Urothelium cell line (cell line): ENCODE results near the gene NPFFR2.
"Not testable (repeated sequence)": the region's sequence is repeated elsewhere in the genome, so short reads cannot be mapped to it uniquely, and the experiment has no call there.

ENCODE experiments used
- DNase-seq: peaks from one replicate; pipeline ENCODE4 v3.0.0; 2011; ENCODE audit warnings: low spot score, mixed read lengths
- FAIRE-seq: peaks from 2 replicates; lab custom pipeline; 2011; peaks lifted over from hg19 to GRCh38; lab: Jason Lieb, UNC

NPFFR2 gene

DNA sequence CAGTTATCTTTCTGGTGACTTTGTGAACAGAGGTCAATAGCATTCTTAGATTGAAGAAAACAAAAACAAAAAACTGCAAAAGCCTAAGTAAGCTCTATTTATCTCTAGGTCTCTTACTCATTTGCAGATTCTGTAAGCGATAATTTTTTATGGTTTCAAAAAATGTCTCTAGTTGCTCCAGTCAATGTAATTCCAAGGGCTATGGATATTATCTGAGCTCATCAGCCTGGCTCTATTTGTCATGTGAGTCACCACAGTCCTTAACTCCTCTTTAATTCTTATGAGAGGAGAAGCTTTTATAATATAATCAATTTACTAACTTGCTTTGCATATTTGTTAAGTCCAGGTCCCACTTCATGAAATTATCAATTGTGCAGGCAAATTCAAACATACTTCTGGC is 79.1 kb downstream of the NPFFR2 start:
- DNase-seq: no peak
- no peak for FAIRE-seq

DNA sequence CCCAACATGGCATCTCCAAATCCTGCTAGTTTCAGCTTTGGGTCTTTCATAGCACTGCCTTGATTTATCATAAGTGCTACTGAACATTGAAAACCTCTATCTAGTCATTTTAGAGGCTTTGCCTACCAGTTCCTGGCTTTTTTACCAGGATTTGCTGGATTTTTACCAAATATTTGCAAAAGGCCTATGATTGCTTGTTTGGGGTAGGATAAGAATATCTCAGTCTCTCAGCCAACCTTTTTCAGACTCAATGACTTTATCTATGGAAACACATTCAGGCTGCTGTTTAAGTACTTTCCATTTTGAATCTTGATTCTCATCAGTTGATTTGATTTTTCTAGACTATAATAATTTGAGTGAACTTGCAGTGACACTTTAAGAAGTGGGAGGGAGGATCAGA is 80.1 kb downstream of the NPFFR2 start:
- DNase-seq (no peak), FAIRE-seq (no peak)

DNA sequence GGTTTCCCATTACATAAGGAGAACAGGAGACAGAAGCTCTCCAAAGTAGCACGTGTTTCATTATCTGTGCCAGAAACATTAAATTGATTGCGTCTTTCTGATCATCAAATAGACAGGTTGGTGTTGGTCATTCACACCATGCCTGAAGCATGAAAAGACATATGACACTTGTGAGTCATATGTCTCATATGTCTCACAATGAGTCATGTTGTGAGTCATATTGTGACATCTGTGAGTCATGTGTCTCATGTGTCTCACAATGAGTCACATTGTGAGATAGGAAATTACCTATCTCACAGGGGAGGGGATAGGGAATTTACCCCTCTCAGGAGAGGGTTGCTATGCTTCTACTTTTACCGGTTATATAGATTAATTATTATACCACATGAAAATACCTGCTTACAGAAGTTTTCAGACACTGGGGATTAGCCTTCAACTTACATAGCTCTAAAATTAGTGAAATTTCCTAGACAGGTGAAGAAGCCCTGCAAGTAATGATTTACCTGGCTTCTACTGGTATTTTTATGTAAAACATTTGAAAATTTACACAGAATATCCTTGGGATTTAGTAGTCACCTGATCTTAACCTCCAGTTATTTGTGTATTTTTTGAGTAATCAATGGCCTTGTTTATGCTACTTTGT is 80.8 kb downstream of the NPFFR2 start:
- peak; percentile 97 for FAIRE-seq
- peak; percentile 58 for DNase-seq

DNA sequence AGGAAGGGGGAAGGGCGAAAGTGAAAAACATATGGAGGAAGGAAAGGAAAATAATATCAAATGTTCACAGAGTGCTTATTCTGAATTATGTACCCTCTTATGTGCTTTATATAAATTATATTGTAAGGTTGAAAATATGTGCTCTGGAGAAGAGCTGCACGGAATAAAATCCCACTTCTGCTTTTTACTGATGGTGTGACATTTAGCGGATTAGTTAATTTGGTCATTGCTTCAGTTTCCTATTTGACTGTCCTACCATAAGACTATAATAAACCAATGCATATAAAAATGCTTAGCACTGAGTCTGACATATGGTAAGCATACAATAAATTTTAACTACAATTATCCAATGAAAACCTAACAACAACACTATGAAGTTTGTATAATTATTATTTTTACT is 86.2 kb downstream of the NPFFR2 start:
- no peak for DNase-seq
- no peak for FAIRE-seq

DNA sequence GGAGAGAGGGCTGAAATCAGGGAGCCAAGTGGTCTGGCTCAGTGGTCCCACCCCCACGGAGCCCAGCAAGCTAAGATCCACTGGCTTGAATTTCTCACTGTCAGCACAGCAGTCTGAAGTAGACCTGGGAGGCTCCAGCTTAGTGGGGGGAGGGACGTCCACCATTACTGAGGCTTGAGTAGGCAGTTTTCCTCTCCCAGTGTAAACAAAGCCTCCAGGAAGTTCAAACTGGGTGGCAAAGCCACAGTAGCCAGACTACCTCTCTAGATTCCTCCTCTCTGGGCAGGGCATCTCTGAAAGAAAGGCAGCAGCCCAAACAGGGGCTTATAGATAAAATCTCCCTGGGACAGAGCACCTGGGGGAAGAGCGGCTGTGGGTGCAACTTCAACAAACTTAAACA is 88.1 kb downstream of the NPFFR2 start:
- no peak for FAIRE-seq

DNA sequence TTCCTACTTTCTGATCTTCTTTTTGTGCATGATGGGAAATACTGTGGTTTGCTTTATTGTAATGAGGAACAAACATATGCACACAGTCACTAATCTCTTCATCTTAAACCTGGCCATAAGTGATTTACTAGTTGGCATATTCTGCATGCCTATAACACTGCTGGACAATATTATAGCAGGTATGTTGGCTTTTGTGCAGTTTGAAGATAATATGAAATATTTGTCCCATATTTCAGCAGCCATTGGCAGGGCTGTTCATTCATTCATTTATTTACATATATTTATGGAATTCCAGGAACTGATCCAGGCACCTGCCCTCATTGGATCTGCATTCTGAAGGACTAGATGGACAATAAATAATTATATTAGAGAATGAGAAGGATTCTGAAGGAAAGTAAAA is 96.9 kb downstream of the NPFFR2 start:
- DNase-seq: no peak
- no peak for FAIRE-seq

More for the DNA sequence above, 88.1 kb downstream of the NPFFR2 start:
- DNase-seq: no peak

DNA sequence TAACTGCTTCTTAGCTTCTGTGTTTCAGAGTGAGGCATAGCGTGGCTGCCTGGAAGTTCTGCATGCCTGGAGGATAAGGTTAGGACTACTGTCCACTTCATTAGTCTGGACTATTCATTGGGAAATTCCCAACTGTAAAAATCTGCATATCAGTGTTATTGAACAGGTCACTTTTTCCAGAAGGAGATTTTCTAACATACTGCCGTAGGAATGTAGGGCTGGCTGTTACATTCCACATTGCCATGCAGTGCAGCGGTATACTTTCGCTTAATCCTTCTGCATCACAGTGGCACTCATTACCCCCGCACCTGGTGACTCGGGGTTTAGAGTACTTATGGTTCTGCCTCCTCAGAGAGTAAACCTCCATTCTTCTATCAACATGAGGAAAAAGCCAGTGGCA is 104.6 kb downstream of the NPFFR2 start:
- FAIRE-seq: no peak
- DNase-seq: no peak

DNA sequence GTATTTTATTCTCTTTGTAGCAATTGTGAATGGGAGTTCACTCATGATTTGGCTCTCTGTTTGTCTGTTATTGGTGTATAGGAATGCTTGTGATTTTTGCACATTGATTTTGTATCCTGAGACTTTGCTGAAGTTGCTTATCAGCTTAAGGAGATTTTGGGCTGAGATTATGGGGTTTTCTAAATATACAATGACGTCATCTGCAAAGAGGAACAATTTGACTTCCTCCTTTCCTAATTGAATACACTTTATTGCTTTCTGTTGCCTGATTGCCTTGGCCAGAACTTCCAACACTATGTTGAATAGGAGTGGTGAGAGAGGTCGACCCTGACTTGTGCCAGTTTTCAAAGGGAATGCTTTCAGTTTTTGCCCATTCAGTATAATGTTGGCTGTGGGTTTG is 108.2 kb downstream of the NPFFR2 start:
- FAIRE-seq, DNase-seq: not testable (repeated sequence)

DNA sequence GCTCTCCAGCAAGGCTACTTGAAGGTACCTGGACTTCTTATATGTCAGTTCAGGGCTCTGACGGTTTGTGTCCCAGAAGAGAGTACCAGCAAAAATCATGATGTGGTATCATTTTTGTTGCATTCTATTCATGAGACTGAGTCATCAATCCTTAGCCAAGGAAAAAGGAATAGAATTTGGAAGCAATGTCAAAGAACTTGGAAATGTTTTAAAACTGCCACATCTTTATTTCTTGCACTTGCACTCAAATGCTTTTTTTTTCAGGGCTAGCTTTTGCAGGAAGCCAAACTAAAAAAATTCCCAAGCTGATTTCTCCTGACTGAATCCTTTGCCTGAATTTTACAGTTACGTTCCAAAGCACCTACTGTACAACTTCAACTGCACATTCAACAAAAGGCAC is 112.4 kb downstream of the NPFFR2 start:
- DNase-seq (no peak), FAIRE-seq (no peak)

DNA sequence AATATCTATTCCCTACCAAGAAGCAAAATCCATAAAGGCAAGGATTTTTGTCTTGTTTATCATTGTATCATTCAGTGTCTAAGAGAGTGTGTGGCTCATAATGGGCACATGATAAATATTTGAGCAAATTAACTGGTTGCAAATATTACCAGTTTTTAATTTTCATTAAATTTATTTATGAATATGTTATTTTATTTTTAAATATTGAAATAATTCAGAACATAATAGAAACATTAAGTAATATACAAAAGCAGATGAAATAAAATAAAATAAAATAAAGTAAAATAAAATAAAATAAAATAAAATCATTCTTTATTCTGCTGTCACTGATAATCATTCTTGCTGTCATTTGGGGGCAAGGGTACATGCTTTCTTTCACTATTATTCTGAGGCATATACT is 120.9 kb downstream of the NPFFR2 start:
- FAIRE-seq (no peak), DNase-seq (no peak)

DNA sequence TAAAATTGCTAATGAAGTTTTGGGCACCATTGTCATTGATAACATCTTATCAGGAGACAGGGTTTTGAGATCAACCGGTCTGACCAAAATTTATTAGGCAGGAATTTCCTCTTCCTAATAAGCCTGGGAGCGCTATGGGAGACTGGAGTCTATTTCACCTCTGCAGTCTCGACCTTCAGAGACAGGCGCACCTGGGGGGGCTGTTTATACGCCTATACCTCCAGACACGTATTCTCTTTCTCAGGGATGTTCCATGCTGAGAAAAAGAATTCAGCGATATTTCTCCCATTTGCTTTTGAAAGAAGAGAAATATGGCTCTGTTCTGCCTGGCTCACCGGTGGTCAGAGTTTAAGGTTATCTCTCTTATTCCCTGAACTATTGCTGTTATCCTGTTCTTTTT is 121.8 kb downstream of the NPFFR2 start:
- DNase-seq, FAIRE-seq: not testable (repeated sequence)

DNA sequence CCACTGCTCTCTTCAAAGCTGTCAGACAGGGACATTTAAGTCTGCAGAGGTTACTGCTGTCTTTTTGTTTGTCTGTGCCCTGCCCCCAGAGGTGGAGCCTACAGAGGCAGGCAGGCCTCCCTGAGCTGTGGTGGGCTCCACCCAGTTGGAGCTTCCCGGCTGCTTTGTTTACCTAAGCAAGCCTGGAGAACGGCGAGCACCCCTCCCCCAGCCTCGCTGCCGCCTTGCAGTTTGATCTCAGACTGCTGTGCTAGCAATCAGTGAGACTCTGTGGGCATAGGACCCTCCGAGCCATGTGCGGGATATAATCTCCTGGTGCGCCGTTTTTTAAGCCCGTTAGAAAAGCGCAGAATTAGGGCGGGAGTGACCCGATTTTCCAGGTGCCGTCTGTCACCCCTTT is 137.5 kb downstream of the NPFFR2 start:
- DNase-seq, FAIRE-seq: not testable (repeated sequence)

DNA sequence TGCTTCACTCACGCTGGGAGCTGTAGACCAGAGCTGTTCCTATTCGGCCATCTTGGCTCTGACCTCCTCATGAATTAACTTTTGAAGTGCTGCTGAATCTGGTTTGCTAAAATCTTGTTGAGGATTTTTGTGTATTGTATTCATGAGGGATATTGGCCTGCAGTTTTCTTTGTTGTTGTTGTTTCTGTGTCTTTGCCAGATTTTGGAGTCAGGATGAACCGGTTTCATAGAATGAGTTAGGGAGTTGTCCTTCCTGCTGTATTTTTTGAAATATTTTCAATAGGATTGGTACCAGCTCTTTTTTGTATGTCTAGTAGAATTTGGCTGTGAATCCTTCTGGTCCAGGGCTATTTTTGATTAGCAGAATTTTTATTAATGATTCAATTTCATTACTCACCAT is 138.1 kb downstream of the NPFFR2 start:
- FAIRE-seq (no peak), DNase-seq (no peak)

DNA sequence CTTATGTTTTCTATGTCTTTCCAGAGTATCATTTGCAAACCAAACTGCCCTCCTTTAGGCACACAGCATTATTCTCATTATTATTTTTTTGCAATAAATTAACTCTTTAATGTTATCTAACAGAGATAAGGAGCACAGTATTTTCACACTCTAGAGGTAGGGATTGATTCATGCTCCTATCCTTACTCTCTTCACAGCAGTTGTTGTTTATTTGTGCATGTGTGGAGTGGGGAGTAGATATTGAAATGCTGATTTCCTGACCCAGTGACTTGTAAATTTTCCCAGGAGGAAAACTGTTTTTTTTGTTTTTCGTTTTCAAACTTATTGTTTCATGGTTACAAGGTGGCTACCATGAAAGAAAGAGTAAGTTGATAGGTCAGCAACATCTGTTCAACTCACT is 140.0 kb downstream of the NPFFR2 start:
- DNase-seq: no peak
- FAIRE-seq: no peak

DNA sequence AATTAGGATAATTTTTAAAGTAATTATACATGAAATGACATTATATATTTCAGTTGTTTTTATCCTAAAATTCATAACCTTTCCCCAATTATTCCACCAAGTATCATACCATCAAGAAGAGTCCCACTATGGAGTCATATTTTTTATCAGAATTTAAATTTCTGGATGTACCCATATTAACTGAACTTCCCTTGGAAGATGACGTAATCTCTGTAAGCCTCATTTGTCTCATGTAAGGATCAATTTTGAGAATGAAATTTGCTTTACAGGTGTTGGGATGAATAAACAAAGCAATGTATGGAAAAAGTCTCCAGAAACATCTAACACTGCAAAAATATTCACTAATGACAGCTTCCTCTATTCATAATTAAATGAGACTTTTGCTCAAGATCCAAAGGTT is 147.5 kb downstream of the NPFFR2 start:
- FAIRE-seq (no peak), DNase-seq (no peak)

DNA sequence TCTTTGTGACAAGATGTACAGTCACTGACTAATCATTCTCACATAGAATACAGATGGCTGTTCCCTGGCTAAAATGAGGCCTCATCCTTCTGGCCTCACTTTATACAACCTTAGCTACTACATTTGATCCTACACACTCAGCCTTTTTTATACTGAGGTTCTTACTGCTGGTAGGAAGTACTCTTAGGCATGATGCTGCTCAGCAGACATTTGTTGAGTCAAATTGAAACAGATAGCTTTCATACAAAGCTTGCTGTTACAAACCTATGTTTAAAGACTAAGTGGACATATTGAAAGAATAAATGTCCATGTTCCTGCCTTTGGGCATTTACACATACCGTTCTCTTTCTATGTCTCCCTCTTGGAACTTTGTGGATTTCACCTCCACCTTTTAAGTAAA is 154.9 kb downstream of the NPFFR2 start:
- FAIRE-seq (no peak), DNase-seq (no peak)

DNA sequence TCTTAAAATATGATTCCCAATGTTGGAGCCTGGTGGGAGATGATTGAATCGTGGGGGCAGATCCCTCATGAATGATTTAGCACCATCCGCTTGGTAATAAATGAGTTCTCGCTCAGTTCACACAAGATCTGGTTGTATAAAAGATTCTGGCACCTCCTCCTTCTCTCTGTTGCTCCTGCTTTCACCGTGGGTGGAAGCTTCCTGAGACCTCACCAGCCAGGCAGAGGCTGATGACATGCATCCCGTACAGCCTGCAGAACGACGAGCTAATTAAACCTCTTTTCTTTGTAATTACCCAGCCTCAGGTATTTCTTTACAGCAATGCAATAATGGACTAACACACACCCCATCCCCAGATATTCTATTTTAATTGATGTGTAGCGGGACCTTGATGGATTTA is 162.2 kb downstream of the NPFFR2 start:
- FAIRE-seq (no peak), DNase-seq (no peak)

DNA sequence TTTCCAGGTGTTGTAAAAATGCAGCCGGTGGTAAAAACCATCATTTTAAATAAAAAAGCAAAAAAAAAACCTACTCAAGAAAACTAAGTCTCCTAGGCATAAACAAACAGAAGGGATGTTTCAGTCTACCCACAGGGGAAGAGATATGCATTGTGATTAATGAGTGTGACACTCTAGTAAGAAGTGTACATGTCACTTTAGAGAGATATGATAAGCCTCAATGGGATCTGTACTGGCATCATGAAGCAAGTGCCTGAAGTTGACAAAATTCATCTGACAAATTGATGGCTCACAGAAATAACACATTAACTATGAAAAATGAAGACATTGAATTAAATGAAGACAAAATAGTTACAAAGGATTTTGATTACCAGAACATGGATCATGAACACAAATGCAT is 162.7 kb downstream of the NPFFR2 start:
- no peak for DNase-seq
- no peak for FAIRE-seq
